Mucosa of descending colon (tissue), 3 donors: ENCODE data around the gene TNNI3. TPM values are rescaled to one million over a fixed set of nuclear protein-coding genes. Genes with fewer than 3 reads are reported as not detected.
"Not testable (repeated sequence)": the region's sequence is repeated elsewhere in the genome, so short reads cannot be mapped to it uniquely, and the experiment has no call there.

Experiments
- ATAC-seq: fragments of 200-7000 bp; cut with Tn5 transposase; one replicate; pipeline ENCODE4 v1.9.1; 2020; ENCODE audit warnings: mild to moderate bottlenecking, moderate library complexity
- DNase-seq, 3 donors: peaks; one replicate each; pipeline ENCODE4 v3.0.0-alpha.2; 2020
- H3K36me3 ChIP-seq: fragments of 200-600 bp; one replicate; pipeline ENCODE4 v1.8.0; 2021; ENCODE audit warnings: low read depth, mild to moderate bottlenecking
- H3K4me1 ChIP-seq: fragments of 200-600 bp; one replicate; pipeline ENCODE4 v1.8.0; 2021; ENCODE audit warnings: low read depth, mild to moderate bottlenecking
- H3K4me3 ChIP-seq: fragments of 200-600 bp; one replicate; pipeline ENCODE4 v1.8.0; 2021; ENCODE audit warnings: mild to moderate bottlenecking
- H3K9me3 ChIP-seq: fragments of 200-600 bp; one replicate; pipeline ENCODE4 v1.8.0; 2021; ENCODE audit warnings: mild to moderate bottlenecking
- CTCF ChIP-seq: fragments of 200-600 bp; IDR thresholded peaks from one replicate; pipeline ENCODE4 v1.8.0; 2022; ENCODE audit warnings: antibody characterized with exemption, mild to moderate bottlenecking
- intact Hi-C, 2 donors: fragments of 100-400 bp; cut with DNase I in 1 of 2; cut with micrococcal nuclease in 1 of 2; formaldehyde crosslinking; loops; one replicate each; pipeline versions ENCODE4 v1.11.0 to v1.11.1; 2022; cut with DNase I, micrococcal nuclease
- total RNA-seq, 3 donors: library from RNA; stranded (reverse); fragmentation: NEBNext Ultra II Directional in 2 of 3; extraction: Animal tissue kit (Norgen Biotek cat#: 25700) in 2 of 3; gene quantifications; one replicate each; pipeline versions ENCODE4 v1.2.1 to v1.2.4, GENCODE V29; 2021 to 2023
- donor health status: DM: no; HTN: no; CAD: no; lungs with moderate emphysema.
- donor health status: DM: no; HTN: no; CAD: no.
- donor health status: DM: no; HTN: yes; CAD: no.

The TNNI3 gene
- total RNA-seq, 3 donors from 2014 or later, result 2.2 TPM; not detected in 2

DNA sequence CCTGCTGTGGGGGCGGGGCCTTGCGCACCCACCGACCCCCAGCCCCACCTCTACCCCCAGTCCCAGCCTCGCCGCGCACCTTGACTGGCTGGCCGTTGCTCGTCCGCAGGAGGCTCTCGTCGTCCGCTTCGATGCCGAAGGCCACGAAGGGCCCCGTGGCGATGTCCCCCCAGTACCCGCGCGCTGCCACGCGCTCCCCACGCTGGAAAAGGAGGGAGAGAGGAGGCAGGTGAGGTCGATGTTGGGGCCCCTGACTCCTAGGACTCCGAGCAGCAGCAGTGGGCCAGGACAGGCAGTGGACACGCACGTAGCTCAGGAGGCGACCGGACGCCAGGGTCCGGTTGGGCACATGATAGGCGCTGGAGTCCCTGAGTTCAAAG lies 3.4 kb upstream of the TNNI3 start:
- DNase-seq (no peak), ATAC-seq (no peak)
- H3K4me3 ChIP-seq, result no peak overlapping the region
- H3K9me3 ChIP-seq, result no peaks in the 10 kb centered on the region
- H3K36me3 ChIP-seq, result no peaks in the 10 kb centered on the region
- no peaks in the 10 kb centered on the region for H3K4me1 ChIP-seq
- TF ChIP-seq CTCF, result no peak
- intact Hi-C loops, result no loop called here

- no peaks in the 10 kb centered on the region for H3K4me1 ChIP-seq
- intact Hi-C loops, result no loop called here
- TF ChIP-seq CTCF, result peak; percentile 87
Observed at GRCh38 chr19:55160128-55160985, 2.8 kb upstream of the TNNI3 start.

GRCh38 chr19:55158848-55159749 lies 1.6 kb upstream of the TNNI3 start:
- no peaks in the 10 kb centered on the region for H3K36me3 ChIP-seq
- DNase-seq (no peak), ATAC-seq (no peak)
- H3K4me3 ChIP-seq, result no peak overlapping the region
- H3K9me3 ChIP-seq, result no peaks in the 10 kb centered on the region
- no peaks in the 10 kb centered on the region for H3K4me1 ChIP-seq
- TF ChIP-seq CTCF, result no peak
- intact Hi-C loops, result no loop called here

More at GRCh38 chr19:55160128-55160985, 2.8 kb upstream of the TNNI3 start:
- ATAC-seq, result peak; percentile 97
- Histone ChIP-seq H3K36me3 (no peaks in the 10 kb centered on the region), H3K4me3 (no peak overlapping the region), H3K9me3 (no peaks in the 10 kb centered on the region)
- peak; percentile 92 for DNase-seq

DNA sequence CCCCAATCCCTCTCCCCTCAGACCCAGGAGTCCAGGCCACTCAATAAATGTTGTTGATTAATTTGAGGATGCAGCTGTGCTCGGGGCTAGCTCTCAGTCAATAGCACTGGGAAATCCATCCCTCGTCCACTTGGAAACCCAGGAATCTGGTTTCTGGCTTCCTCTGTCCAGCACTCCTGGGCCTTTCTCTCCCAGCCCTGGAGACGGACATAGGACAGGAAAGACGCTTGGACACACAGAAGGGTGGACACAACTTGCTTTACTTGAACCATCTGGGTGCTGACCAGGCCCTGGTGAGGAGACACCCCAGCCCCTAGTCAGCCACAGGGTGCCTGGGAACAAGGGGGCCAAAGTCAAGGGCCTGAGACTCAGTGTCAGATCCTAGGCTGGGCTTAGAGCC lies 891 bp upstream of the TNNI3 start:
- DNase-seq, result no peak
- no peak for ATAC-seq
- no peaks in the 10 kb centered on the region for H3K36me3 ChIP-seq
- intact Hi-C loops, result no loop called here
- TF ChIP-seq CTCF, result no peak
- H3K9me3 ChIP-seq, result no peaks in the 10 kb centered on the region
- no peaks in the 10 kb centered on the region for H3K4me1 ChIP-seq
- H3K4me3 ChIP-seq, result no peak overlapping the region

DNA sequence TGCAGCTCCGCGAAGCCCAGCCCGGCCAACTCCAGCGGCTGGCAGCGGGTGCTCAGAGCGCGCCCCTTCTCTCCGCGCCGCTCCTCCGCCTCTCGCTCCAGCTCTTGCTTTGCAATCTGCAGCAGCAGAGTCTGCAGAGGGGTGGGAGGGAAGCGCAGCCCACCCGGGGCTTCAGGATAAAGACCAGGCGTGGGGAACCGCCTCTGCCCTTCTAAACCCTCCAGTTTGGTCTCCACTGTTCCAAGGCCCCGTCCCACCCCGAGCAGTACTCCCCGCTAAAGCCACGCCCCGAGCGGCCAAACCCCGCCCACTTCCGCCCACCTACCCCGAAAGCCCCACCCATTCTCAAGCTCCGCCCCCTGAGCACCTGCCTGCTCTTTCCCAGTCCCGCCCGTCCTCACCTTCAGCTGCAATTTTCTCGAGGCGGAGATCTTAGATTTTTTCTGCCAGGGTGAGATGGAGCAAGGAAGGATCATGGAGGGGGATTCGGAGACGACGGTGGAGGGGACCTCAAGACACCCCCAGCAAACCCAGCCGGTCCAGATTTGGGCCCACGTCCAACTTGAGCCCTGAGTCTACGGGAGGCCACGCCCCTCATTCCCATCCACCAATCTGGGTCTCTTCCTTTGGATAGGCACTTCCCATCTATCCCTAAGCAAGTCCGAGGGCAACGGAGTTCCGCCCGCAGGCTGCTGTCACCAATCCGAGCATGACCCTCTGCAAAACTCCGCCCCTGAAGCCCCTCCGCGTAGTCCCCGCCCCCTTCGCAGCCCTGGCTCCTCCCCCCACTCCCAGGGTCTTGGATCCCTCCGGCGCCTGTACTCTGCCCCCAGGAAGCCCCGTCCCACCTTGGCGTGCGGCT lies 1.1 kb downstream of the TNNI3 start:
- Histone ChIP-seq H3K4me3 (no peak overlapping the region), H3K9me3 (no peaks in the 10 kb centered on the region), H3K4me1 (no peaks in the 10 kb centered on the region), H3K36me3 (no peaks in the 10 kb centered on the region)
- no peak for TF ChIP-seq CTCF
- DNase-seq (peak; percentile 75 to 83 (median 77)), ATAC-seq (peak; percentile 76)
- intact Hi-C loops, result no loop called here

DNA sequence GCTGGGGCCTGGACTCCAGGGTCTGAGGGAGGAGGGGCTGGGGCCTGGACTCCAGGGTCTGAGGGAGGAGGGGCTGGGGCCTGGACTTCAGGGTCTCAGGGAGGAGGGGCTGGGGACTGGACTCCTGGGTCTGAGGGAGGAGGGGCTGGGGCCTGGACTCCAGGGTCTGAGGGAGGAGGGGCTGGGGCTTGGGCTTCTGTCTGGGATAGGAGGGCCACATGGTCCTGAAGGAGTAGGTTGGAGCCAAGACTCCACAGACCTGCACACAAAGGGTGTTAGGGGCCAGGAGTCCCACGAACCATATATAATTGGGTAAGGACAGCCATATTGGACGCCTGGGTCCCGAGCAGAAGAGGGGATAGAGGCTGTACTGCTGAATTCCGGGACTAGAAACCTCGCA lies 1.7 kb downstream of the TNNI3 start:
- H3K4me3 ChIP-seq, H3K9me3 ChIP-seq, H3K36me3 ChIP-seq, ATAC-seq, DNase-seq, intact Hi-C loops, H3K4me1 ChIP-seq: not testable (repeated sequence)
